Neural cell (in vitro differentiated cells): ENCODE measurements around the gene INSIG1. TPM values are rescaled to one million over a fixed set of nuclear protein-coding genes. Genes with fewer than 3 reads are reported as not detected.

Experiments used
- H2AFZ ChIP-seq: fragments of 200-600, 300-800 bp; sonication (generic), shearing (Covaris generic); 2 replicates; pipeline ENCODE4 v1.6.0; 2014; ENCODE audit warnings: low read depth, mild to moderate bottlenecking, antibody characterized with exemption, low read length, moderate library complexity
- H3F3A ChIP-seq: fragments of 200-600 bp; shearing (Covaris generic); 2 replicates; pipeline ENCODE4 v1.6.1; 2016; ENCODE audit warnings: mild to moderate bottlenecking, moderate library complexity, mixed read lengths, antibody characterized with exemption, low read length; ENCODE audit not compliant: insufficient read depth, poor library complexity, severe bottlenecking
- H3K27ac ChIP-seq: fragments of 200-600, 300-800 bp; sonication (generic), shearing (Covaris generic); 2 replicates; pipeline ENCODE4 v1.5.1; 2014; ENCODE audit warnings: mild to moderate bottlenecking, low read length, moderate library complexity
- H3K27me3 ChIP-seq: fragments of 300-800, 200-600 bp; sonication (generic), shearing (Covaris generic); 2 replicates; pipeline ENCODE4 v1.6.0; 2014; ENCODE audit warnings: mild to moderate bottlenecking, low read depth, low read length, moderate library complexity; ENCODE audit not compliant: insufficient read depth
- H3K36me3 ChIP-seq: fragments of 300-800, 200-600 bp; sonication (generic), shearing (Covaris generic); 2 replicates; pipeline ENCODE4 v1.5.1; 2014; ENCODE audit warnings: mild to moderate bottlenecking, antibody characterized with exemption, low read length, moderate library complexity; ENCODE audit not compliant: insufficient read depth
- H3K4me2 ChIP-seq: fragments of 300-800, 200-600 bp; sonication (generic), shearing (Covaris generic); 2 replicates; pipeline ENCODE4 v1.6.0; 2014; ENCODE audit warnings: mild to moderate bottlenecking, low read length
- H3K4me3 ChIP-seq: fragments of 300-800, 200-600 bp; sonication (generic), shearing (Covaris generic); 2 replicates; pipeline ENCODE4 v1.5.1; 2014; ENCODE audit warnings: mild to moderate bottlenecking, low read length, moderate library complexity
- H3K79me2 ChIP-seq: fragments of 200-600 bp; shearing (Covaris generic); replicated peaks from 2 replicates; pipeline ENCODE4 v1.6.0; 2014; ENCODE audit warnings: mild to moderate bottlenecking, low read length, moderate library complexity; ENCODE audit not compliant: insufficient read depth
- H3K9ac ChIP-seq: fragments of 300-800, 200-600 bp; sonication (generic), shearing (Covaris generic); 2 replicates; pipeline ENCODE4 v1.6.1; 2016; ENCODE audit warnings: mild to moderate bottlenecking, low read length, mixed read lengths
- H3K9me2 ChIP-seq: fragments of 200-600 bp; shearing (Covaris generic); 2 replicates; pipeline ENCODE4 v1.6.1; 2016; ENCODE audit warnings: mild to moderate bottlenecking, low read length, mixed read lengths; ENCODE audit not compliant: insufficient read depth
- H3K9me3 ChIP-seq: fragments of 200-600, 300-800 bp; sonication (generic), shearing (Covaris generic); 2 replicates; pipeline ENCODE4 v1.6.1; 2016; ENCODE audit warnings: mild to moderate bottlenecking, mixed run types, low read length, moderate library complexity, mixed read lengths
- H4K20me1 ChIP-seq: fragments of 200-600 bp; shearing (Covaris generic); 2 replicates; pipeline ENCODE4 v1.6.1; 2016; ENCODE audit warnings: mild to moderate bottlenecking, mixed run types; ENCODE audit not compliant: insufficient read depth
- CTCF ChIP-seq: fragments of 450-650 bp; IDR thresholded peaks from 2 replicates; pipeline ENCODE4 v1.5.1; 2014; ENCODE audit warnings: antibody characterized with exemption, mild to moderate bottlenecking, moderate library complexity; ENCODE audit not compliant: poor library complexity, severe bottlenecking
- EP300 ChIP-seq: fragments of 450-650 bp; conservative IDR thresholded peaks from 2 replicates; pipeline ENCODE4 v1.6.1; 2014; ENCODE audit warnings: antibody characterized with exemption, mild to moderate bottlenecking, moderate library complexity; ENCODE audit not compliant: poor library complexity, severe bottlenecking
- EZH2 ChIP-seq: fragments of 200-600, 300-800 bp; shearing (Covaris generic), sonication (generic); IDR thresholded peaks from 2 replicates; pipeline ENCODE4 v1.6.1; 2014; ENCODE audit warnings: antibody characterized with exemption, low read length, borderline replicate concordance, mild to moderate bottlenecking; ENCODE audit not compliant: insufficient read depth, poor library complexity, severe bottlenecking
- MXI1 ChIP-seq: fragments of 450-650 bp; conservative IDR thresholded peaks from 2 replicates; pipeline ENCODE4 v1.6.1; 2014; ENCODE audit warnings: antibody characterized with exemption, mild to moderate bottlenecking; ENCODE audit not compliant: poor library complexity, severe bottlenecking
- POLR2AphosphoS5 ChIP-seq: IDR thresholded peaks from 2 replicates; pipeline ENCODE4 v1.6.1; 2012
- RAD21 ChIP-seq: fragments of 450-650 bp; conservative IDR thresholded peaks from 2 replicates; pipeline ENCODE4 v1.6.1; 2014; ENCODE audit warnings: antibody characterized with exemption, mild to moderate bottlenecking, moderate library complexity
- REST ChIP-seq: IDR thresholded peaks from 2 replicates; pipeline ENCODE4 v1.6.1; 2012; ENCODE audit warnings: borderline replicate concordance
- SMC3 ChIP-seq: fragments of 450-650 bp; conservative IDR thresholded peaks from 2 replicates; pipeline ENCODE4 v1.6.1; 2014; ENCODE audit warnings: antibody characterized with exemption, mild to moderate bottlenecking, moderate library complexity; ENCODE audit not compliant: poor library complexity
- TAF1 ChIP-seq: IDR thresholded peaks from 2 replicates; pipeline ENCODE4 v1.6.1; 2012; ENCODE audit warnings: low read depth
- polyA plus RNA-seq: library from polyadenylated mRNA; depleted of rRNA; stranded (reverse); fragments of >200 nt; gene quantifications from 2 replicates; pipeline ENCODE4 v1.2.3, GENCODE V29; 2014

Gene INSIG1
- polyA plus RNA-seq, 1 donor from 2014 or later = 71.0 TPM

- no peaks in the 10 kb centered on the region for H4K20me1 ChIP-seq
- no peak overlapping the region for H3K4me3 ChIP-seq
- H3K36me3 ChIP-seq = no peaks in the 10 kb centered on the region
- H3K4me2 ChIP-seq = no peak overlapping the region
- TF ChIP-seq MXI1 (no peak), EP300 (no peak), TAF1 (no peak), RAD21 (no peak), SMC3 (no peak), REST (no peak), CTCF (no peak), EZH2 (no peak), POLR2AphosphoS5 (no peak)
- H3K27me3 ChIP-seq = no peaks in the 10 kb centered on the region
- no peak overlapping the region for H3K9ac ChIP-seq
- H3K9me2 ChIP-seq = no peaks in the 10 kb centered on the region
- H3K79me2 ChIP-seq = no peaks in the 10 kb centered on the region
- H3F3A ChIP-seq = no peaks in the 10 kb centered on the region
- H2AFZ ChIP-seq = no peak overlapping the region
- H3K27ac ChIP-seq = no peak overlapping the region
- no peaks in the 10 kb centered on the region for H3K9me3 ChIP-seq
Observed at GRCh38 chr7:155339474-155339873, 41.8 kb downstream of the INSIG1 start.

GRCh38 chr7:155340071-155340531, 42.4 kb downstream of the INSIG1 start:
- no peaks in the 10 kb centered on the region for H4K20me1 ChIP-seq
- H3K4me2 ChIP-seq = no peak overlapping the region
- H3F3A ChIP-seq = no peaks in the 10 kb centered on the region
- H3K27ac ChIP-seq = no peak overlapping the region
- H3K9me3 ChIP-seq = no peaks in the 10 kb centered on the region
- no peak overlapping the region for H3K4me3 ChIP-seq
- H3K79me2 ChIP-seq = no peaks in the 10 kb centered on the region
- H3K36me3 ChIP-seq = no peaks in the 10 kb centered on the region
- H3K9ac ChIP-seq = no peak overlapping the region
- no peak overlapping the region for H2AFZ ChIP-seq
- no peaks in the 10 kb centered on the region for H3K27me3 ChIP-seq
- TF ChIP-seq TAF1 = no peak
- TF ChIP-seq SMC3 = no peak
- no peak for TF ChIP-seq EZH2
- TF ChIP-seq REST = no peak
- no peaks in the 10 kb centered on the region for H3K9me2 ChIP-seq
